H1 (cell line): ENCODE results near the gene METTL25B. TPM values are rescaled to one million over a fixed set of nuclear protein-coding genes. Genes with fewer than 3 reads are reported as not detected.

ENCODE experiments used
- CTCF ChIA-PET: fragments of 300-600 bp; sonication (Branson Sonifier 250); formaldehyde crosslinking; loops from one replicate; lab custom pipeline; 2021; ENCODE audit not compliant: partially characterized antibody; lab: Charles Lee
- POLR2A ChIA-PET: fragments of 300-600 bp; sonication (Branson Sonifier 250); formaldehyde crosslinking; loops from one replicate; lab custom pipeline; 2021; ENCODE audit warnings: inconsistent platforms; ENCODE audit not compliant: partially characterized antibody; lab: Charles Lee
- DNase-seq, 2 experiments: peaks; one replicate each; pipeline versions ENCODE4 v3.0.0 to v3.0.0-alpha.2; 2010 to 2022; ENCODE audit warnings: low spot score in 2 of 2, low read depth in 1 of 2, mixed read lengths in 1 of 2
- FAIRE-seq: peaks from 2 replicates; lab custom pipeline; 2011; peaks lifted over from hg19 to GRCh38; lab: Jason Lieb, UNC
- H2AFZ ChIP-seq: 2 replicates; pipeline ENCODE4 v1.8.1; 2012; ENCODE audit warnings: low read length, inconsistent platforms
- H2AK5ac ChIP-seq: 2 replicates; pipeline ENCODE4 v1.6.1; 2013; ENCODE audit warnings: low read depth, low read length
- H2BK120ac ChIP-seq: replicated peaks from 2 replicates; pipeline ENCODE3; 2013; ENCODE audit warnings: low read depth, low read length, inconsistent platforms
- H2BK12ac ChIP-seq: 2 replicates; pipeline ENCODE4 v1.6.1; 2013; ENCODE audit warnings: low read depth, low read length
- H2BK15ac ChIP-seq: 2 replicates; pipeline ENCODE4 v1.6.1; 2013; ENCODE audit warnings: low read length
- H2BK20ac ChIP-seq: 2 replicates; pipeline ENCODE4 v1.6.1; 2013; ENCODE audit warnings: low read length
- H2BK5ac ChIP-seq: 2 replicates; pipeline ENCODE4 v1.6.1; 2013; ENCODE audit warnings: low read depth, low read length
- H3K14ac ChIP-seq: 2 replicates; pipeline ENCODE4 v1.6.1; 2013; ENCODE audit warnings: inconsistent platforms; ENCODE audit not compliant: insufficient read length
- H3K18ac ChIP-seq: 2 replicates; pipeline ENCODE4 v1.6.1; 2013; ENCODE audit warnings: low read length; ENCODE audit errors: extremely low read depth
- H3K23ac ChIP-seq: 2 replicates; pipeline ENCODE4 v1.6.1; 2013; ENCODE audit warnings: inconsistent platforms; ENCODE audit not compliant: insufficient read length
- H3K23me2 ChIP-seq: 2 replicates; pipeline ENCODE4 v1.6.1; 2013; ENCODE audit warnings: low read depth, low read length
- H3K27ac ChIP-seq: 2 replicates; pipeline ENCODE4 v1.6.1; 2011; ENCODE audit warnings: low read depth, low read length, inconsistent platforms
- H3K27me3 ChIP-seq, 4 experiments: replicated peaks in 1 of 4; 1 replicate in 1 of 4; 2 replicates in 3 of 4; pipeline versions ENCODE4 v1.6.1 to v1.8.1; 2011 to 2013; ENCODE audit warnings: low read length in 3 of 4, mild to moderate bottlenecking in 3 of 4, inconsistent platforms in 2 of 4, mixed read lengths in 2 of 4, moderate library complexity in 1 of 4; ENCODE audit not compliant: control insufficient read depth in 3 of 4, insufficient read depth in 3 of 4; ENCODE audit errors: extremely low read depth in 1 of 4
- H3K36me3 ChIP-seq, 4 experiments: 2 replicates each; pipeline versions ENCODE4 v1.6.1 to v1.8.1; 2011 to 2013; ENCODE audit warnings: mild to moderate bottlenecking in 4 of 4, low read length in 3 of 4, moderate library complexity in 2 of 4, control low read depth in 1 of 4, inconsistent platforms in 1 of 4; ENCODE audit not compliant: insufficient read depth in 4 of 4, control insufficient read depth in 2 of 4
- H3K4ac ChIP-seq: replicated peaks from 2 replicates; pipeline ENCODE3; 2013; ENCODE audit warnings: low read length, low read depth, mixed read lengths, inconsistent platforms; ENCODE audit not compliant: insufficient read length
- H3K4me1 ChIP-seq, 4 experiments: replicated peaks in 1 of 4; 1 replicate in 1 of 4; 2 replicates in 3 of 4; pipeline versions ENCODE4 v1.6.1 to v1.8.1; 2011 to 2013; ENCODE audit warnings: low read length in 3 of 4, inconsistent platforms in 2 of 4, mixed read lengths in 1 of 4; ENCODE audit not compliant: insufficient read depth in 4 of 4, control insufficient read depth in 3 of 4
- H3K4me2 ChIP-seq, 2 experiments: 2 replicates each; pipeline versions ENCODE4 v1.6.1 to v1.8.1; 2011 to 2013; ENCODE audit warnings: low read depth in 2 of 2, low read length in 2 of 2, control low read depth in 1 of 2, inconsistent platforms in 1 of 2, mild to moderate bottlenecking in 1 of 2; ENCODE audit not compliant: insufficient read depth in 1 of 2
- H3K4me3 ChIP-seq, 4 experiments: fragments of 200-600, 300-600 bp in 1 of 4; sonication (generic), shearing (Covaris generic), sonication (Bioruptor Twin) in 1 of 4; 2 replicates each; pipeline versions ENCODE4 v1.5.1 to v1.8.1; 2011 to 2016; ENCODE audit warnings: low read length in 4 of 4, low read depth in 3 of 4, control low read depth in 2 of 4, inconsistent platforms in 2 of 4, mild to moderate bottlenecking in 2 of 4, mixed read lengths in 1 of 4, moderate library complexity in 1 of 4; ENCODE audit not compliant: insufficient read depth in 2 of 4; ENCODE audit errors: extremely low read depth in 1 of 4
- H3K56ac ChIP-seq: replicated peaks from 2 replicates; pipeline ENCODE3; 2013; ENCODE audit warnings: low read depth, mild to moderate bottlenecking, mixed read lengths, low read length, inconsistent platforms; ENCODE audit not compliant: insufficient read length
- H3K79me1 ChIP-seq: 2 replicates; pipeline ENCODE4 v1.6.1; 2013; ENCODE audit warnings: low read depth, low read length, control low read depth
- H3K79me2 ChIP-seq, 2 experiments: 2 replicates each; pipeline versions ENCODE4 v1.6.1 to v1.8.1; 2012 to 2013; ENCODE audit warnings: low read length in 2 of 2, mild to moderate bottlenecking in 2 of 2, inconsistent platforms in 1 of 2; ENCODE audit not compliant: insufficient read depth in 2 of 2, control insufficient read depth in 1 of 2
- H3K9ac ChIP-seq, 4 experiments: replicated peaks in 1 of 4; 1 replicate in 1 of 4; 2 replicates in 3 of 4; pipeline versions ENCODE4 v1.6.1 to v1.8.1; 2011 to 2013; ENCODE audit warnings: low read depth in 3 of 4, low read length in 3 of 4, control low read depth in 2 of 4, mild to moderate bottlenecking in 2 of 4, moderate library complexity in 2 of 4, inconsistent platforms in 1 of 4; ENCODE audit errors: extremely low read depth in 1 of 4
- H3K9me3 ChIP-seq, 2 experiments: 2 replicates each; pipeline versions ENCODE4 v1.6.1 to v1.8.1; 2012 to 2013; ENCODE audit warnings: mild to moderate bottlenecking in 2 of 2, moderate library complexity in 2 of 2, control low read depth in 1 of 2, inconsistent platforms in 1 of 2, low read depth in 1 of 2, low read length in 1 of 2, mixed read lengths in 1 of 2; ENCODE audit not compliant: insufficient read depth in 2 of 2
- H4K20me1 ChIP-seq, 2 experiments: replicated peaks in 1 of 2; 2 replicates each; pipeline versions ENCODE3 to v1.8.1; 2011 to 2013; ENCODE audit warnings: inconsistent platforms in 2 of 2, low read length in 2 of 2, mild to moderate bottlenecking in 1 of 2; ENCODE audit not compliant: insufficient read depth in 2 of 2, control insufficient read depth in 1 of 2
- H4K5ac ChIP-seq: 2 replicates; pipeline ENCODE4 v1.6.1; 2013; ENCODE audit warnings: low read length, low read depth, mixed read lengths, inconsistent platforms; ENCODE audit not compliant: insufficient read length
- H4K8ac ChIP-seq: 2 replicates; pipeline ENCODE4 v1.8.0; 2013; ENCODE audit warnings: mild to moderate bottlenecking, moderate library complexity, low read length, inconsistent platforms; ENCODE audit not compliant: insufficient read depth; ENCODE audit errors: extremely low read depth
- H4K91ac ChIP-seq: replicated peaks from 2 replicates; pipeline ENCODE3; 2013; ENCODE audit warnings: low read length, mixed read lengths, inconsistent platforms; ENCODE audit not compliant: insufficient read length
- ASH2L ChIP-seq: fragments of 200-600, 300-600 bp; sonication (generic); IDR thresholded peaks from one replicate; pipeline ENCODE4 v1.7.1; 2017; ENCODE audit warnings: low read length
- BACH1 ChIP-seq: IDR thresholded peaks from 2 replicates; pipeline ENCODE4 v1.6.1; 2012; ENCODE audit warnings: low read length, improper control_type of control experiment
- CHD2 ChIP-seq: IDR thresholded peaks from 2 replicates; pipeline ENCODE4 v1.6.1; 2012; ENCODE audit warnings: low read length, improper control_type of control experiment
- FOSL1 ChIP-seq: IDR thresholded peaks from 2 replicates; pipeline ENCODE4 v1.6.1; 2011; ENCODE audit warnings: mild to moderate bottlenecking, low read depth, low read length, moderate library complexity; ENCODE audit not compliant: insufficient read depth
- RXRA ChIP-seq: IDR thresholded peaks from 2 replicates; pipeline ENCODE4 v1.6.1; 2011; ENCODE audit warnings: low read depth, mild to moderate bottlenecking, low read length, moderate library complexity; ENCODE audit not compliant: insufficient read depth
- SIN3A ChIP-seq, 2 experiments: IDR thresholded peaks in 1 of 2; conservative IDR thresholded peaks in 1 of 2; 2 replicates each; pipeline ENCODE4 v1.6.1; 2011 to 2012; ENCODE audit warnings: low read length in 2 of 2, improper control_type of control experiment in 1 of 2, low read depth in 1 of 2, mild to moderate bottlenecking in 1 of 2
- SIRT6 ChIP-seq: IDR thresholded peaks from one replicate; pipeline ENCODE4 v1.7.1; 2012; ENCODE audit warnings: low read length, inconsistent platforms
- SIX5 ChIP-seq: IDR thresholded peaks from 2 replicates; pipeline ENCODE4 v1.6.1; 2011; ENCODE audit warnings: mild to moderate bottlenecking, low read depth, low read length
- SP1 ChIP-seq: IDR thresholded peaks from 2 replicates; pipeline ENCODE4 v1.6.1; 2011; ENCODE audit warnings: low read depth, low read length
- SUZ12 ChIP-seq: fragments of 200-600 bp; sonication (generic); IDR thresholded peaks from 2 replicates; pipeline ENCODE4 v1.6.1; 2012; ENCODE audit warnings: mild to moderate bottlenecking, inconsistent platforms, low read length, moderate library complexity, mixed read lengths
- TAF1 ChIP-seq: IDR thresholded peaks from 2 replicates; pipeline ENCODE4 v1.6.1; 2011; ENCODE audit warnings: mild to moderate bottlenecking, low read depth, low read length
- WGBS, 2 experiments: shearing (Covaris generic) in 1 of 2; methylation state at CpG; one replicate each; pipeline versions ENCODE4 v1.1.6 to v1.1.7; 2013 to 2015; ENCODE audit warnings: low lambda C conversion rate in 2 of 2, mixed read lengths in 2 of 2, inconsistent platforms in 1 of 2, low coverage in 1 of 2, missing lambda C conversion rate in 1 of 2; ENCODE audit not compliant: insufficient replicate concordance in 2 of 2, insufficient coverage in 1 of 2, insufficient read length in 1 of 2; ENCODE audit errors: extremely low coverage in 1 of 2, missing lambda C conversion rate in 1 of 2; 5-methylcytosine and 5-hydroxymethylcytosine counted together
- polyA plus RNA-seq, 7 experiments: library from polyadenylated mRNA; depleted of rRNA in 3 of 7; stranded (reverse) in 5 of 7; unstranded in 2 of 7; fragments of >200 nt in 5 of 7; fragments of 200-250 nt in 2 of 7; gene quantifications; 1 replicate in 5 of 7; 2 replicates in 1 of 7; 4 replicates in 1 of 7; pipeline versions ENCODE4 v1.2.1 to v1.2.3, GENCODE V29; 2011 to 2013; ENCODE audit warnings: missing spikeins in 2 of 7, mixed read lengths in 2 of 7
- total RNA-seq: library from RNA; stranded (reverse); fragmentation: NEBNext Ultra II Directional; extraction: Animal tissue kit (Norgen Biotek cat#: 25700); gene quantifications from 2 replicates; pipeline ENCODE4 v1.2.1, GENCODE V29; 2021
- TF ChIP-seq, protein P1 (sequence below), 3 experiments: IDR thresholded peaks; 1 replicate in 2 of 3; 2 replicates in 1 of 3; pipeline versions ENCODE4 v1.5.1 to v1.6.1; 2011; ENCODE audit warnings: low read length in 3 of 3, mild to moderate bottlenecking in 3 of 3, inconsistent platforms in 2 of 3, low read depth in 1 of 3, moderate library complexity in 1 of 3; ENCODE audit not compliant: insufficient read depth in 1 of 3; ENCODE audit errors: control extremely low read depth in 1 of 3

The METTL25B gene
- total and polyA plus RNA-seq, 2 of the 8 experiments (the other 6 are each of a cell fraction or from before 2014, with no cell fraction given): 28.4 to 30.1 TPM

DNA sequence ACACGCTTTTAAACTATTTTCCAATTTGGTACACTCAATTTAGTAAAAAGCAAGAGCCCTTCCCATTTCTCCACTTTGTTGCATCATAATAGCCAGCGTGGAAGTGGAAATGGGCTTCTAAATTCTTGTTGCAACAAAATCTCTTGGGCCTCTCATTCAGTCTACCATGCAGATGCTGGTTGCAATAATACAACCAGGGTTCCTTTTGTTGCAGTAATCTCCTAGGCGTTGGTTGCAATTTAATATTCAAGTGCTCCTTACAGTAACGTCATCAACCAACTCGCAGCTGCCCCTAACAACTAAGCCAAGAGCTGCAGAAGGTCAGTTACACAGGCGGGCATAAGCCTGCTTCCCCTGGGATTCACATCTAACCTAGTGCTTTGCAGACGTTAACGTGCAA lies 25.9 kb downstream of the METTL25B start:
- Histone ChIP-seq H4K20me1 (peaks cover 0 to 3% of the 10 kb centered on the region in 2 experiments), H3K79me2 (peaks cover 13 to 34% of the 10 kb centered on the region in 2 experiments), H3K14ac (no peak overlapping the region), H2AK5ac (no peak overlapping the region), H2BK20ac (no peak overlapping the region), H3K56ac (no peak overlapping the region), H3K4me1 (peaks cover 7 to 20% (median 11%) of the 10 kb centered on the region in 4 experiments; a peak in 6 of 7 replicates), H4K8ac (no peak overlapping the region), H4K5ac (no peak overlapping the region), H3K4ac (no peak overlapping the region), H3K4me2 (no peak overlapping the region), H2BK15ac (no peak overlapping the region), H3K27me3 (no peaks in the 10 kb centered on the region), H2AFZ (no peak overlapping the region), H3K4me3 (no peak overlapping the region), H3K23ac (no peak overlapping the region), H2BK5ac (no peak overlapping the region), H3K9me3 (no peaks in the 10 kb centered on the region), H3K27ac (no peak overlapping the region), H2BK12ac (no peak overlapping the region), H2BK120ac (no peak overlapping the region), H3K23me2 (peaks cover 4% of the 10 kb centered on the region; the same call in 1 of the 2 replicates), H3K36me3 (no peaks in the 10 kb centered on the region), H3K79me1 (peaks cover 8% of the 10 kb centered on the region), H3K18ac (no peak overlapping the region), H3K9ac (no peak overlapping the region), H4K91ac (no peak overlapping the region)
- DNase-seq (no peak), FAIRE-seq (no peak)
- ChIA-PET POLR2A (interaction anchor here (5.1 to 8.8 kb wide), 2 partner anchors 15 to 27 kb away, joined by 41 to 121 read pairs; partner anchors contain the start of genes ISG20L2, METTL25B and PRCC), CTCF (interaction anchor here (1.5 kb wide), 1 partner anchor 28 kb away, joined by 9 read pairs; no protein-coding TSS in a partner anchor)
- WGBS, 2 experiments: 85% methylated on average over 8 of the region's 8 CpGs; no CpG with 5 or more reads in 1 of the 2 experiments
- TF ChIP-seq ASH2L (no peak), SIRT6 (no peak), SP1 (no peak), BACH1 (no peak), RXRA (no peak), TAF1 (no peak), SIN3A (conservative IDR thresholded peaks at IDR 0.05 in 1 of 2, IDR thresholded peaks at IDR 0.05 in 1 of 2; ENCODE audit: low read depth in 1 of 2, low read length in 2 of 2) (no peak), CHD2 (no peak), SUZ12 (no peak), FOSL1 (no peak), SIX5 (no peak)
- TF ChIP-seq, protein P1, sequence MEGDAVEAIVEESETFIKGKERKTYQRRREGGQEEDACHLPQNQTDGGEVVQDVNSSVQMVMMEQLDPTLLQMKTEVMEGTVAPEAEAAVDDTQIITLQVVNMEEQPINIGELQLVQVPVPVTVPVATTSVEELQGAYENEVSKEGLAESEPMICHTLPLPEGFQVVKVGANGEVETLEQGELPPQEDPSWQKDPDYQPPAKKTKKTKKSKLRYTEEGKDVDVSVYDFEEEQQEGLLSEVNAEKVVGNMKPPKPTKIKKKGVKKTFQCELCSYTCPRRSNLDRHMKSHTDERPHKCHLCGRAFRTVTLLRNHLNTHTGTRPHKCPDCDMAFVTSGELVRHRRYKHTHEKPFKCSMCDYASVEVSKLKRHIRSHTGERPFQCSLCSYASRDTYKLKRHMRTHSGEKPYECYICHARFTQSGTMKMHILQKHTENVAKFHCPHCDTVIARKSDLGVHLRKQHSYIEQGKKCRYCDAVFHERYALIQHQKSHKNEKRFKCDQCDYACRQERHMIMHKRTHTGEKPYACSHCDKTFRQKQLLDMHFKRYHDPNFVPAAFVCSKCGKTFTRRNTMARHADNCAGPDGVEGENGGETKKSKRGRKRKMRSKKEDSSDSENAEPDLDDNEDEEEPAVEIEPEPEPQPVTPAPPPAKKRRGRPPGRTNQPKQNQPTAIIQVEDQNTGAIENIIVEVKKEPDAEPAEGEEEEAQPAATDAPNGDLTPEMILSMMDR (IDR thresholded peaks at IDR 0.05; ENCODE audit: control extremely low read depth in 1 of 3, insufficient read depth in 1 of 3, low read depth in 1 of 3, low read length in 3 of 3): no peak
